HG03469 (cell line): ENCODE measurements around the gene SLC22A23.

Experiments used
- ATAC-seq: cut with Tn5 transposase; IDR thresholded peaks from one replicate; pipeline ENCODE4 v1.9.1; 2021; ENCODE audit warnings: mild to moderate bottlenecking, moderate library complexity, moderate number of reproducible peaks; ENCODE audit not compliant: unreplicated experiment

SLC22A23 gene

DNA sequence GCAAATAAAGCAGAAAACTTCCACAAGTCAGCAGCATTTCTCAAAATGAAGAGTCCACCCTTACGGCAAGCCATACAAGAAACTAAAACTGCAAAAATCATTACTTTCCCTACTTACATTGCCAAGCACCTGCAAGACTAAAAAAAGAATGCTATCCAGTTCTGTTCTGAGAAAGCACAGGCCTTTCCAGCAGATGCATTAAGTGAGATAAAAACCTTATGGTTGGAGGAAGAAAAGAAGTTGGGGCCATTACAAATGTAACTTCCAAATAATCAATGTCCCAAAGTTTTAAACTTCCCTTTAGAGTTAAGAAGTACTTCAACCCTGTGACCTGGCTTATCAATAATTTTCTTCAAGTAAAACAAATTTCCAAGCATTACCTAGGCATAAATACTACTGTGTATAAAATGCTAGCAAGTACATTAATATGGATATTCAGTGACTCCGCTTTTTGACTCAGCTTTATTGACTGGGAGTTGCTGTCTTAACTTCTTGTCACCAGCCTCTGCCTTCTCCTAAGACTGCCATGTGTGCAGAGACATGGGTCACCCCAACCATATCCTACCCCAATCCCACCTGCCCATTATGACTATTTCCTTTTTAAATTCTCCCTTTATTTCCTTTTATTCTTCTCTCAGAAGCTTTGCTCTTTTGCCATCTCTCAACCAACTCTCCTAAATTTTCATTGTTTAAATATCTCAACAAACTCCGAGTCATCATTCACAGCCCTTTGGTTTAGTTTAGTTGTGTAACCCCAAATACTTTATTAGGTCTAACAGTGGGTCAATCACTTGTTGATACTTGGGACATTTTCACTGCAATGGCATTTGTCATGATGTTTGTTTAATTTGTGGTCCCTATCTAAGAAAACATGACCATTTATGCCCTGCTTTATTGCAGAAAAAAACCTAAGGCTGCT, 49.7 kb downstream of the SLC22A23 start:
- ATAC-seq = no peak

DNA sequence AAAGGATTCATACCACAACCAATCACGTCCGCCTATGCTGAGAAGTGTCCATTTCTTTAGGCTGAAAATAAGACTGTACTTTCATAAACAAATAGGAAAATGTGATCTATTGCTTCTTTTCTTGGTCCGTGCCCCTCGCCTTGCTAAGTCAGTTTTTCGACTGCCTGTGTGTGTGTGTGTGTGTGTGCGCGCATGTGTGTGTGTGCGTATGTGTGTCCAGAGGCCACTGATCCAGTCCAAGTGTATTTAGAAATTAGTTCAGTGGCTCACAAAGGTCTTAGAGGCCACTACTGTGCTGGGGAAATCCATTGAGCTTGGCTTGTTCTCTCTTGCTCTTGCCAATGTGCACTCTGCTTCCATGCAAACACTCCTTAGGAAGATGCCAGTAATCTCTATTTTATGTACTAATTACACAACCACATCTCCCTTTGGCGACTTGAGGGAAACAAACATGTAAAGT, 50.5 kb downstream of the SLC22A23 start:
- ATAC-seq = no peak

DNA sequence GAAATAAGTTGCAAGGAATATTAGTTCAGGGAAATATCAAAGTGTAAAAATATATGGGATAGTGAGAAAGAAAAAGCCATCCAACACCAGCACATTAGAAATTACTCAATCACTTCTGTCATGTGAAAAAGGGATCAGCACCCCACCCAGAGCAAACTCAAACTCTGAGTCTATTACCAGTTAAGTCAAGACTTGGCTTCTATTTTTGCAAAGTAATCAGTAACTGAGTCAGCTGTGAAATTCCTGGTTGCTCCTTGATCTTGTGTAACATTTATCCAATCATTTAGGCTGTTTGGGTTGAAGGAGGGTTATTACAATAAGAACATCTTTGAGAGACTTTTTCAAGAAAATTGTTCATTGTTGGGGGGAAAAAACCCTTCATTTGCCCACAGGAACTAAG, 51.2 kb downstream of the SLC22A23 start:
- no peak for ATAC-seq

DNA sequence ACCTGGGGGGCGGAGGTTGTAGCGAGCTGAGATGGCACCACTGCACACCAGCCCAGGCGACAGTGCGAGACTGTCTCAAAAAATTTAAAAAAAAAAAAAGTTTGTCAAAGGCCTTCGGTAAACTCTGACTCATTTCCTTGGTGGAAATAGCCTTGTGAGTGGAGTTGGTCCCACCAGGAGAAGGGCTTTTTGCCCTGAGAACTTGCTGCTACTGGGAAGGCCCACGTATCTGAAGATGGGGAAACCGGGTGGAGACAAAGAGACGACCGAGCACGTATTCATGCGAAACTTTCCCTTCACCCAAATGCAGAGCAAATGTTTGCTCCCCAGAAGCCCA, 51.7 kb downstream of the SLC22A23 start:
- no peak for ATAC-seq

DNA sequence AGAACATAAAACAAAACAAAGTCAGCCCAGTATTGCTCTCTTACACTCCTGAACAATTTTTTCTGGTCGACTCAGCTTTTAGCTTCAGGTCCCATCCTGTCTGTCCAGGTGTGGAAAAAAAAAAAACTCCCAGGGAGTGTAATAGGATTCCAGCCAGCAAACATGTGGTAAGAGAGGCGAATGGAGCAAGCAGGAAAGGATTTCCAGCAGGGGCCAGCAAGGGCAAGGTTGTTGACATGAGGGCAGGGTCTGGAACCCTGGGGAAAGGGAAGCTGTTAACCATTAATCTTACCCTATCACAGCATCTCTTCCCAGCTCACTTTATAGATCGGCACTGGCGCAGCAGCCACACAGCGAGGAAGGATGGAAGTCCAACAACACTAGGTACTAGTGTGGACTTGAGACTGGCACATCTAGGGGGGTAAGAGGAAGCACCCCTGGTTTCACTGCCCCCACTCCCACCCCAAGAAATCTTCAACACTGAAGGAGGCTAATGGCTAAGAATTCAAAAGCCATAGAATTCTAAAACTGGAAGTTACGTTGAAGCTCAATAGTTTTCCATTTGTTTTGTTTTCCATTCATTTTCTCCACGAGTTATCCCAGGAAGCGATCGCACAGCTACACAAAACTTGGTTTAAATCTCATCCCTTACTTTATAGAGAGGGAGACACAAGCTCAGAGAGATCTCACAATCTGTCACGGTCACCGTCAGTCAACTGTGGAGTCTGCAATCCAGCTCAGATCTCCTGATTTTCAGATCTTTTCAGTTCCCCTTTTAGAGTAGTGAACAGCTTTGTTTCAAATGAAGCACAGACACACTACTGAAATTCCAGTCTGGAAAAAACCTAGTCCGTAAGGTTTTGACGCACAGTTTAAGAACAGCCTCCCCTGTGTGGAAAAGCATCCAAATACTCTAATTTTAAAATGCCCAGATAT, 53.3 kb downstream of the SLC22A23 start:
- ATAC-seq = no peak

DNA sequence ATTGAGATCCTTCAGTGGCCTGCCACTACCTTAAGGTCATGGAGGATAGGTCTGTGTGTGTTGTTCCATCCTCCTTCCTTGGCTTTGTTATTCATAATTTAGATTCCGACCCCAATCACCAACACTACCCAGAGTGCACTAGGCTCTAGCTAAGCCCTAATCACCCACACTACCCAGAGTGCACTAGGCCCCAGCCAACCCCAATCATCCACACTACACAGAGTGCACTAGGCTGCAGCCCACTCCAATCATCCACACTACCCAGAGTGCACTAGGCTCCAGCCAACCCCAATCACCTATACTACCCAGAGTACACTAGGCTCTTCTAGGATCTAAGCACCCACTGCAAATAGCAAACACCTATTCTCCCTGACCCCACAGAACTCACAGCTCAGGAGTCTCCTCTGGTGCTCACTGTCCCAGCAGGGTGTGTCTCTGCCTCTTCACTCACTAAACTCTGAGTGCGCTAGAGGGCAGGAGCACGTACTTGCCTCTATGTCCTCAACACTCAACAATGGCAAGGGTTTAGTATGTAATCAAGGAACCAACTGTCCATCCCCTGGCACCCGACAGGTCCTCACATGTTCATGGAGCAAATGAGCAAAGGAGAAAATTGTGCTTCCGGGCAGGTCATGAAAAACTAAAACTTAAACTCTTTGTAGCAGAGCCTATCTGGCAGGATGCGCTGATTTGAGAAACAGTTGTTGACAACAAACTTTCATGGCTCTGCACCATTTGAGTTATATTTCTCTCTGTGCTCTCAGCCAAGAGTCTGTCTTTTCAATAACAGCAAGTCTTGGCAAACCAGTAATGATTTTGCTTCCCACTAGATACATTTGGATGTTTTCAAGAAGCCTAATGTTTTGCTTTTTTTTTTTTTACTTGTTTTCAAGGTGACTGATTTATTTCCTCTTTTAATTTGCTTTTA, 54.3 kb downstream of the SLC22A23 start:
- no peak for ATAC-seq

DNA sequence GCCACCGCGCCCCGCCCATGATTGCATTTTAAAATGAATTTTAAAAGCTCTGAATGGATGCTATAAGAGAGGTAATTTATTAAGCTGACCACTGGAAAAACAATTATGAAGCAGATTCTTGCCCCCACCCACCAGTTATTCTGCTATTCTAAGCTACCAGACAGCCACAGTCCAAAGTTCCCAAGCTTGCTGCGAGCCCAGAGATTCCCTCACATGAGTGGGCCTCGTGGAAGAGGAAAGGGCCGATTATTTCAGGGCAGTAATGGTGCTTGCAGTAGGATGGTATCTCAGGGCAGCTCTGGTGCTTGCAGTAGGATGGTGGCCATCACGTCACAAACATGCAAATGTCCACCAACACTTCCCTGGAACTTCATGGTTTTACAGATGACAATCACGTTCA, 56.7 kb downstream of the SLC22A23 start:
- no peak for ATAC-seq

DNA sequence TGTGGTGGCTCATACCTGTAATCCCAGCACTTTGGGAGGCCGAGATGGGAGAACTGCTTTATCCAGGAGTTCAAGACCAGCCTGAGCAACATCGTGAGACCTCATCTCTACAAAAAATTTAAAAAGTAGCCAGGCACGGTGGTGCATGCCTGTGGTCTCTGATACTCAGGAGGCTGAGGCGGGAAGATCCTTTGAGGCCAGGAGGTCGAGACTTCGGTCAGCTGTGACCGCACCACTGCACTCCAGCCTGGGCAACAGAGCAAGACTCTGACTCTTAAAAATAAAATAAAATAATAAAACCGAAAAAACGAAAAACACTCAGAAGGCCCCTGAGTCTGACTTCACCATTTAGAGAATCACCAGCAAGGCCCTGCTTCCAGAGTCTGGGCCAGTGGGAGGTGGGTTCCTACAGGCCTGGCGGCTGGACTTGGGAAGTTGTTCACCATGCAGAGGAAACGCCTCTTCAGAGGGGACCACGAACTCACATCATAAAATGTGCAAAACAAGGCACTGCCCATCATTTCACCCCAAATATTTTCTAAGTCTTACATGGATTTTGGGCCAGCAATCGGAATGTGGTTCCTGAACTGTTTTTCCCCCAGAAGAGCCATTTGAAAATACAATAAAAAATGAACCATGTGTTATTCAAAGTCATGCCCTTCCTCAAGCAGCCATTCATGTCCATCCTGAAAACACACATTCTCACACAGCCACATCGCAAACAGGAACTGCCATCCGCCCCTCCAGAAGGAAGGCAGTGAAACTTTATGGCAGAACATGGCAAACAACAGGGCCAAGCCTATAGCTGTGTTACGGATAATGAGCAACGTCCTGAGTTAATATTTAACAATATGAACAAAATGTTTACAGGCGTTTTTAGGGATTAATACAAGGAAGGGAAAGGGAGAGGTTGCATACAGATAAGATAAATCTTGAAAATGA, 57.8 kb downstream of the SLC22A23 start:
- ATAC-seq = no peak

DNA sequence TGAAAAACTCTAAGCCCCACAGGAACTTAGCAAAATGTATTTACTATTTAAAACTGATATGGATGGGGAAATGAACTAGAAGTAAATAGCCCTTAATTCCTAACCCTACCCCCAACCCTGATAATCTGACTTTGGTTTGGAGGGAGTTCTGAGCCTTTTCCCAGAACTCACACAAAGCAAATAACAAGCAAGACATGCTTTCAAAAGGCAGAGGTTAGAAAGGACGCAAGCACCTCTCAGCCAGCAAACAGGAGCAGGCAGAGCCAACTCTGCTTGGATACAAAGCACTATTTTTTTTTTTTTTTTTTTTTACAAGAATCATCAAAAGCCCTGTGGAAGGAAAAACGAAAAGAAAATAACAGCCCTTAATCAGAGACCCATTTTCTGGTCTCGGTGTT, 58.7 kb downstream of the SLC22A23 start:
- no peak for ATAC-seq

DNA sequence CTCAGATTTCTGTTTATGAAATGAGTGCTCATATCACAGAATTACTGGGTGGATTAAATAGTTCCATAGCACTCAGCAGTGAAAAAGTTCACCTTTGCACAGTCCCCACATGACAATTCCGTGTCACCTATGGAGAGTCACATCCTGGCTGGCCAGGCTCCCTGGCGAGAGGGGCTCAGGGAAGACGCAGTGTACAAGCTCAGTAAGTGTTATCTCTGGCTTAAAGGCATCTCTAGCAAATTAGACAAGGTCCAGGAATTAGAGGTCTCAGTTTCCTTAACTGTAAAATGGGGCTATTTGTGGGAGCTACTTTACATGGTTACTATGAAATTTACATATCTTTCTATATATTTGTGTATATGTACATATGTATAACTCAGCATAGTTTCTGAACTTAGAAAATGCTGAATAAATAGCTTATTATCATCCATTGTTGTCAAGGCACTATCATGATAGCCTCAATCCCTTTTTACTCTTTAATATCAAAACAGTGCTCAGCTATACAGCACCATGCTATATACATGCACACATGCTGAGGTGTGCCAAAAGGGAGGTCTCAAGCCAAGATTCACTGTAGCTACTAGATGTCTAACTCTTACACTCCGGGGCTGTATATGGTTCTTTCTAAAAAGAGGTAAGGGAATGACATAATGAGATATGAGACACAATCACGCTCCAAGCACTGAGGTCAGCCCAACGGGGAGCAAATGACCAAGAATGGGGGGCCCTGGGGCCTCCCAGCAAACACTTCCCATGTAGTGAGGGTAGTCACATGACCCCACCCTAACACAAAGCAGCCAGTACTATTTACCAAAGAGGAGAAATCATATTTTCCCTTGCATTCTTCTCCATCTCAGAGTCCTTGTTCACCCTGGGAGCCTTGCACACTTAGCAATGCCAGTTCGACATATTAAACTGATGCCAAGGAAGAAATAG, 59.4 kb downstream of the SLC22A23 start:
- no peak for ATAC-seq

DNA sequence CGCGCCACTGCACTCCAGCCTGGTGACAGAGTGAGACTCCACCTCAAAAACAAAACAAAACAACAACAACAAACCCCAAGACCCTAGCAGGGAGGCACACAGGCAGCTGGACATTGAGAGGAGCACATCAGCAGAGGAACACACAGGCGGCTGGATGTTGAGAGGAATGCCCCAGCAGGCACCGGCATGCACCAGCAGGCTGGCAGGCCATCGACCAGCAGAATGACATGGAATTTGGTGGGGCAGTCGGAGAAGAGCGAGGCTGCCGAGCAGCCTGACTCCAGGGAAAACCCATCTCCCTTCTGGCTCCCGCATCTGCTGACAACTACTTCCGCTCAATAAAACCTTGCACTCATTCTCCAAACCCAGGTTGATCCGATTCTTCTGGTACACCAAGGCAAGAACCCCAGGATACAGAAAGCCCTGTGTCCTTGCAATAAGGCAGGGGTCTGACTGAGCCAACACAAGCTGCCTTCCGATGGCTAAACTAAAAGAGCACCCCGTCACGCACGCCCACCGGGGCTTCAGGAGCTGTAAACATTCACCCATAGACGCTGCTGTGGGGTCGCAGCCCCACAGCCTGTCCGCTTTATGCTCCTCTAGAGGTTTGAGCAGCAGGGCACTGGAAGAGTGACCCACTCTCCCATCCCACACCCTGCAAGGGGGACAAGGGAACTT, 60.2 kb downstream of the SLC22A23 start:
- ATAC-seq = no peak

DNA sequence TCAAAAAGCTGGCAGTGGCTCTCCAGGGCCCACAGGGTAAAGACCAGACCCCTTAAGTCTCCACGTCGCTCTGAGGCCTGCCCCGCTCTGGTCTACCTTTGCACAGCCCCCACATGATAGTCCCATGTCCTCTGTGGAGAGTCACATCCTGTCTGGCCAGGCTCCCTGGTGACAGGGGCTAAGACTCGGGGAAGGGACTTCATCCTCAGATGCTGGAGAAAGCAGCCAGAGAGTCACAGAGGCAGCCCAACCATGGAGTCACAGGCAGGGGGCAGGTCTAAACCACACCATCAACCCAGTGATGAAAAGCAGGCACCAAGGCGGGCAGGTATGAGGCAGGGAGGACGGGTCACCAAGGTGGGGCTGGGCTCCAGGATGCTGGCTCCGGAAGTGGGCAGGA, 62.2 kb downstream of the SLC22A23 start:
- no peak for ATAC-seq

DNA sequence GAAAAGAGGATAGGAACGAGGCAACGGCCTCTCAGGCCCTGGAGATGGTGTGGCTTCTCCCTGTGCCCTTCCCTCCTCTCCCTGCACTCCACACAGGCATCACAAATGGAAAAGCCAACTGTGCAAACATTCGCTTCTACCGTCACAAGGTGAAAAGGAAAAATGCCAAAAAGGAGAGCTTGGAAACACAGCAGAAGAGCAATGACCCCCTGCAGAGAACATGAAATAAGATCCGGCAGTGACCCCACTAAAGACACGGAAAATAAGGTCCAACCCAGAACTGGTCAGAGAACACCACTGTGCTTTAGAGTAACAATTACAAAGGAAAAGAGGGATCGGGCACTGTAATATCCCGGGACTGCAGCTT, 63.0 kb downstream of the SLC22A23 start:
- ATAC-seq = no peak

DNA sequence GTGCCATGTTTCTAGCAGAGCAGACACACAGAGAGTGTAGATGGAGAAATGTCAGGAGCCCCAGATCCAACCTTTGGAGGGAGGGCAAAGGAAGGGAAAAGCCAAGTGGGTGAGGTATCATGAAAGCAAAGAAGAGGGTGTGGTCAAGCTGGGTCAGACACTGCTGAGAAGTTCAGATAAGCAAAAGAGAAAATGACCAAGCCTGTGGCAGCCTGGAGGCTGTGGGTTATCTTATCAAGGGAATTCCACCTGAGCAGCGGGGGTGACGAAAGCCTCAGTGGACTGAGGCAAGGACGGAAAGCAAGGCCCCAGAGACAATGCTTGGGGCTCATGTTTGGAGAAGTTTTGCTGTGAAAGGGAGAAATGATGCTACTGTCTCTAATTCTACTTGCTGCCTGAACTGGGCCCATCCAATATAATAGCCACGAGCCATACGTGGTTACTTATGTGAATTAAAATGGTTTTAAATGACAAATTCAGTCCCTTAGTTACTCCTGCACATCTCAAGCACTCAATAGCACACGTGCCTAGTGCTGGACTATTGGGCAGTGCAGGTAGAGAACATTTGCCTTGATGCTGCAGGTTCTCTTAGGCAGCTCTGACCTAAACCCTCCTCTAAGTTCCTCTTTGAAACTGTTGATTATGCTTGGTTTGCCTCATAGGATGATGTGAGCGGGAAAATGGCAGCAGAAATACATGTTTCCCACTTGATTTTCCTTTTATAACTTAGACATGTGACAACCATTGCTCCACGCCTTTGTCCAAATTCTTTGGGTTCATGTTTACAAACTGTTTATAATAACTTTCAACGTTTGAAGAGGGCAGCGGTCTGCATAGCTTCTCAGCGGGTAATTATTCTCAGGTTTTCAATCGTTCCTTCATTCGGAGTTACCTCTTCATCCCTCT, 63.7 kb downstream of the SLC22A23 start:
- no peak for ATAC-seq

DNA sequence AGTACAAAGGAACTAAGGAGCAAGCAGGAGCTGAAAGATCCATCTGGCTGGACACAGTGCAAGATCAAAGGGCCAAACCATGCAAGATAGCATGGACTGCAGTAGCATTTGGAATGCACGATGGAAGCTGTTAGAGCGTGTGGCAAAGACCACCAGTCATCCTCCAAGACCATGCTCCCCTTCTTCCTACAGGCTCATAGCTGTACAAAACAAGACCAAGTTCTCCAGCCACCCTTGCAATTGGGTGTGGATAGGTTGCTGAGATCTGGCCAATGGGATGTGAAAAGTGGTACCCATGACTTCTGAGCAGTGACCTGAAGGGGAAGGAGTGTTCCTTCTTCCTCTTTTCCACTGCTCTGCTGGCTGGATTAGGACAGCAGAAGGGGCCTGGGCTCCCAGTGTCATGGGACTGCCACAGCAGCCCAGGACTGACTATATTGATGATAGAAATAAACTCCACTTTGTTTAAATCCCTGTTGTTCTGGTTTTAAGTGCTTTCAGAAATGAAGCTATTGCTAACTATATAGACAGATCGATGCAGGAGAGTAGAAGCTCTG, 64.9 kb downstream of the SLC22A23 start:
- ATAC-seq = no peak

DNA sequence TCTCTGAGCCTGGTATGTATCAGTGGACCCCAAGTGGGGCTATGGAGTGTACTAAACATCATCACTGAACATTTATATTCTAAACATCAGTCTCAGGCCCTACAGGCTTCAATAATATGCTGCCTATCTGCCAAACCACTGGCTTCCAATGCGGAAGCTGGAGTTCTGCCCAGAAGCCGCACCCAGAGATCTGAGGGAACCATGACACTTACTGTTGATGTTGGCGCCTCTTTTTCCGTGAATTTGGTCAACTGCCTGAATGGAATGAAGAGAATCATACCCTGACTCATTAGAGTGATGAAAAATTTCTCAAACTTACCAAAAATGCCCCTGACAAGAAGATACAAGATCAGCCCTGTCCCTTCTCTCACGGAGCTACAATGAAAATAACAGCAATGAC, 66.2 kb downstream of the SLC22A23 start:
- ATAC-seq = no peak
